HTR-8/SVneo (cell line): ENCODE data around the gene ZNHIT6.
A peak's percentile ranks its signal among the peaks of the same experiment; 100 is the strongest.

Source experiments
- DNase-seq: peaks from one replicate; pipeline ENCODE4 v3.0.0; 2011; ENCODE audit warnings: low spot score, mixed read lengths; ENCODE audit not compliant: insufficient read length
- FAIRE-seq: peaks from 2 replicates; lab custom pipeline; 2011; peaks lifted over from hg19 to GRCh38; lab: Jason Lieb, UNC

Gene ZNHIT6

DNA sequence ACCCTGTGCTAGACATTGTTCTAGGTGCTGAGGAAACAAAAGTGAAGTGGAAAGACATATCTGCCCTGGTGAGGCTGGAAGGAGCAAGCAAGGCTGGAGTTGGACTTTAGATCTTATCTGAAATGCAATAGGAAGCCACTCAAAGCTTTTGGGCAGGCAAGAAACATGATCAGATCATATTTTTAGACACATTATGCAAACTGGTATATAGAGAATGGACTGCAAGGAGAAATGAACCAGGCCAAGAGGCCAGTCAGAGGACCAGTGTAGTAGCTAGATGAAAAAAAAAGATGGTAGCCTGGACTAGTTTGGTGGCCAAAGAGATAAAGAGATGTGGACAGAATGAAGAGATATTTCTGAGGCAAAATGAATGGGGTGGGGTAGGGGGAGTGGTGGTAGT is 81.4 kb downstream of the ZNHIT6 start:
- no peak for FAIRE-seq
- DNase-seq: no peak

DNA sequence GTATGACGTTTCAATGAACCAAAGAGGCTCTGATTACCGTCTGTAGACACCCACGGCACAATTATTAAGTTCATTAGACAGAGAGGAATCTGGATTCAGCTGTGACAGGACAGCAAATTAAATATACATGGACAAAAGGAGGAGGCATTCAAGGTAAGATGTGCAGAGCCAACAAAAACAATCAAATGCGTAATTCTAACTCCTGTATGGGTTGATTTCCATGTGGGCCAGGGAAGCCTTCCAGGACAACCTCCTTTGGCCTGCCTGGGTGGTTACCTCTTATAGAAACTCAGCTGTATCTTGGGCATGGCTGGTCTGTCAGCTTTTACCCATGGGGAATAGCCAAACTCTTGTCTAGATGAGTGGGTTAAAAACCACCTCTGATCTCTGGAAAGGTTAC is 83.9 kb downstream of the ZNHIT6 start:
- no peak for FAIRE-seq

DNA sequence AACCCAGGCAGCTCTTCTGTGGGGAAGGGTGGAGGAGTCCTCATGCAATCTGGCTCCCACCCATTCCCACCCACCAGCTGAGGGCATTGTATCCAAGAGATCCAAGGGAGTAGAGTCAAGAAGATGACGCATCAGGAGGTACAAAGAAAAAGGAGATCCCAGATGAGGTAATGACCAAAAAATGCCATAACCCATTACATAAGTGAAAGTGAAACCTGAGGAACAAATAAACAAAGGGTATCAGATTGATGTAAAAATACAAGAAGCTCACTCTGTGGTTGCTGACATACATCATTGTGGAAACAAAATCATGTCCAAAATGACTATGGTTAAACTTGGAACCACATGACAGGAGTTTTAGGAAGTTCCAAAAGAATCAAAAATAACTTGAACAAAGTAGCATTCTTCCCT is 85.2 kb downstream of the ZNHIT6 start:
- FAIRE-seq: no peak
- DNase-seq: no peak

More for the DNA sequence above, 83.9 kb downstream of the ZNHIT6 start:
- DNase-seq: no peak

DNA sequence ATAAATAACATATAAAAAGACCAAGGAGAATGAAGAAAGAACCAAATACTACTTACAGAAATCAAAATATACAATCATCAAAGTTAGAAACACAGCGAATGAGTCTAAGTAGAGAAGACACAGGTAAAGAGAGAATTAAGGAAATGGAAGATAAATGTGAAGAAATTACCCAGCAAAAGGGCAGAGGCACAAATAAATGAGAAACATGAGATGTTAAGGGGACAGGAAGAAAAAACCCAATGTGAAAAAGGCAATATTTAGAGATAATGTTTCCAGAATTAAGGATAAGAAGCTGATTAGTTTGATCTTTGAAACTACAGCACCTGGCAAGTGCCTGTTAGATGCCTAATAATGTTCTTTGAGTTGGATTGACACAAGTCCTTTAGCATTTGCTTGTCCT is 86.8 kb downstream of the ZNHIT6 start:
- FAIRE-seq (no peak), DNase-seq (no peak)

- DNase-seq (no peak), FAIRE-seq (no peak)
These were observed 90.6 kb downstream of the ZNHIT6 start for GRCh38 chr1:85617633-85618100.

- DNase-seq: no peak
- no peak for FAIRE-seq
These were observed 91.5 kb downstream of the ZNHIT6 start for GRCh38 chr1:85616736-85617135.

GRCh38 chr1:85616364-85616705 is 91.9 kb downstream of the ZNHIT6 start:
- FAIRE-seq: no peak
- DNase-seq: no peak

GRCh38 chr1:85615586-85616363 is 92.5 kb downstream of the ZNHIT6 start:
- DNase-seq (no peak), FAIRE-seq (no peak)

GRCh38 chr1:85612704-85613361 is 95.4 kb downstream of the ZNHIT6 start:
- peak; percentile 26 for FAIRE-seq
- peak; percentile 56 for DNase-seq

- FAIRE-seq (peak; percentile 97), DNase-seq (peak; percentile 74)
These were observed 96.4 kb downstream of the ZNHIT6 start for GRCh38 chr1:85611856-85612255.

GRCh38 chr1:85611425-85611824 is 96.8 kb downstream of the ZNHIT6 start:
- FAIRE-seq: no peak
- DNase-seq: no peak

- DNase-seq (no peak), FAIRE-seq (no peak)
These were observed 98.3 kb downstream of the ZNHIT6 start for GRCh38 chr1:85609976-85610375.

DNA sequence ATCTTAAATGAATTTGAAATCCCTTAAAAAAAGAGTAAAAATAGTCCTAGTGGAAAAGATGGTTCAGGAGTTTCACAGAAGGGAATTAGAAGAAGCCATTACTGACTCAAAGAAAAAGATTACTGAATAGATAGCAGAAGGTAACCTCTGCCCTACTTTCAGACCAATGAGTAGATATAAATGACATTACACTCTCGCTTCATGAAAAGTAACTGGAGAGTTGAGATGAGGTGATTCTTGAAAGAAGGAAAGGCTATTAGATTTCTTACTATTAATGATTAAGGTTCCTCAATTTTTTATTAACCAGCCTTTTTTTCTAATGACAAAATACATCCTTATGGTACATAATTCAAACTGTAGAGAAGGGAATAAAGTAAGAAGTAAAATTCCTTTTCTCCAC is 99.4 kb downstream of the ZNHIT6 start:
- FAIRE-seq: no peak
- no peak for DNase-seq

DNA sequence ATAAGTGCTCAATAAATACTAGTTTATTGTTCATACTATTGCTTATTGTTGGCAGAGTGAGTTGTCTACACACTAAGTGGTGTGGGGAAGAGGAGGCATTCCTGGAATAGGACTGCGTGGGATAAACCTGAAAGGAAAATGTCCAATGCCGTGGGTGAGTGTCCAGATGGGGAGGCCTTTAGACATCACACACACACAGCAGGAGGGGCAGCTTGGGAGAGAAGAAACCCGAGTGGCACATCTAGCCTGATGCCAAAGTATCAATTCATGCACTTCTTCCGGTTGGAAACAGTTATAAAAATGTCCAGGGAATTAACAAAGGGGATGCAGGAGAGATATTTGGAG is 100.3 kb downstream of the ZNHIT6 start:
- no peak for FAIRE-seq
- no peak for DNase-seq

GRCh38 chr1:85607126-85607920 is 100.9 kb downstream of the ZNHIT6 start:
- DNase-seq (peak; percentile 81), FAIRE-seq (peak; percentile 97)

DNA sequence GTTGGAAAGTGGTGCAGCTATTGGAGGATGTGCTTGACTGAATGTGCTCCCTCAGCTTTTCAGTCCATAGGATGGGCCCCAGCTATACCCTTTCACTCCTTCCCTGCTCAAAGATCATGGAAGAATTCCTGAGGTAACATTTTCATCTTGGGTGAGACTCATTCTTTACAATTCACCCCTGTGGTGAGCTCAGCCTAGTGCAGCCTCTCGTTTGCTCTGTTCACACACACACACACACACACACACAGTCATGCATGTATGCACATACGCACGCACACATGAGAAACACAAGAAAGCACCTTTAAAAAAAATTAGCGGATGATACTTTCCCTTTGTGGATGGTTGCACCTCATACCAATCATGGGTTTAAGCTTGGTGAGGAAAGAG is 101.8 kb downstream of the ZNHIT6 start:
- FAIRE-seq: peak; percentile 4
- DNase-seq: no peak

- FAIRE-seq (peak; percentile 52), DNase-seq (no peak)
These were observed 102.5 kb downstream of the ZNHIT6 start for GRCh38 chr1:85605484-85606413.

DNA sequence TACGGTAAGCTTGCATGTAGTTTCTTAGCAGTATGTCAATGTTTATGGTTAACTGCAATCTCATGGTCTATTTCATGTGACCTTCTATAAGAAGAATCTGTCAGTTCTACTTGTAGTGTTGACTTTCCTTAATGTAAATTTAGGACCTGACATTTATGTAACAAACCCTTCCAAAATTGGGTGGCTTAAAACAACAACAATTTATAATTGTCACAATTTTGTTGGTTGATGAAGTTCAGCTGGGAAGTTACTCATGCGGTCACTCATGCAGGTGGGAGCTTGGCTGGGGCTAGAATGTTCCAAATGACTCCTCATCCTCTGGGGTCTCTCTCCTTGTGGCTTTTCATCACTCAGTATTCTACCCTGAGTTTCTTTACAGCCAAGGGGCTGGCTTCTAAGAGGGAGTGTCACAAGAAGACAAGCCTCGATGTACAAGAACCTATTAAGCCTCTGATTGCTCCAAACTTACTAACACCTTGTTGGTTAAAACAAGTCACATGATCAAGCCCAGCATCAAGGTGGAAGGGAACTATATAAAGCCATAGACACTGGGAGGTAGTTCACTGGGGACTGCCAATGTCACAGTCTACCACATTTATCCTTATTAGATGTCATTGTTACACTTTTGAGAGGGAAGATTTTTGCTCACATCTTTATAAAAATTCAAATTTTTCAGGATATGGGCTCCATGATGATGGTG is 103.8 kb downstream of the ZNHIT6 start:
- FAIRE-seq (no peak), DNase-seq (no peak)

GRCh38 chr1:85603086-85603880 is 105.0 kb downstream of the ZNHIT6 start:
- DNase-seq (no peak), FAIRE-seq (no peak)
